Gastrocnemius medialis (tissue), 4 donors: ENCODE results near the gene SMAD6. TPM values are rescaled to one million over a fixed set of nuclear protein-coding genes. Genes with fewer than 3 reads are reported as not detected.

Source experiments
- ATAC-seq, 2 donors: fragments of 150-250 bp; one replicate each; pipeline ENCODE4 v1.9.1; 2016
- DNase-seq, 2 donors: peaks; one replicate each; pipeline ENCODE4 v3.0.0-alpha.2; 2019
- H3K27ac ChIP-seq, 4 donors: fragments of 200-600 bp; sonication (generic); 1 replicate in 1 of 4; 2 replicates in 3 of 4; pipeline ENCODE4 v1.5.1; 2016 to 2018; ENCODE audit warnings: mild to moderate bottlenecking in 2 of 4, moderate library complexity in 1 of 4
- H3K27me3 ChIP-seq, 3 donors: fragments of 200-600 bp; sonication (generic) in 2 of 3; 1 replicate in 1 of 3; 2 replicates in 2 of 3; pipeline versions ENCODE4 v1.5.1 to v1.6.0; 2016 to 2019; ENCODE audit warnings: mild to moderate bottlenecking in 1 of 3, moderate library complexity in 1 of 3
- H3K36me3 ChIP-seq, 2 donors: fragments of 200-600 bp; sonication (generic) in 1 of 2; one replicate each; pipeline ENCODE4 v1.5.1; 2017 to 2018
- H3K4me1 ChIP-seq, 2 donors: fragments of 200-600 bp; sonication (generic) in 1 of 2; one replicate each; pipeline ENCODE4 v1.5.1; 2016 to 2017; ENCODE audit warnings: mild to moderate bottlenecking in 2 of 2
- H3K4me3 ChIP-seq, 4 donors: fragments of 200-600 bp; sonication (generic) in 3 of 4; 1 replicate in 1 of 4; 2 replicates in 3 of 4; pipeline ENCODE4 v1.5.1; 2016 to 2019; ENCODE audit warnings: mild to moderate bottlenecking in 2 of 4
- H3K9me3 ChIP-seq, 3 donors: fragments of 200-600 bp; sonication (generic) in 2 of 3; 1 replicate in 1 of 3; 2 replicates in 2 of 3; pipeline ENCODE4 v1.5.1; 2016 to 2019
- POLR2A ChIP-seq, 2 donors: fragments of 450-650 bp; IDR thresholded peaks; one replicate each; pipeline ENCODE4 v1.6.1; 2017; ENCODE audit warnings: antibody characterized with exemption in 2 of 2, mild to moderate bottlenecking in 2 of 2, moderate library complexity in 2 of 2
- in situ Hi-C, 4 donors: fragments of 200-750 bp; cut with MboI; loops; one replicate each; pipeline versions ENCODE4 v1.15.0 to v1.8.0; 2017; ENCODE audit warnings: low sequenced_read_pairs in 4 of 4
- intact Hi-C: fragments of 100-400 bp; cut with DNase I; formaldehyde crosslinking; loops from one replicate; pipeline ENCODE4 v1.15.1; 2023; ENCODE audit warnings: low total_unique reads
- total RNA-seq, 4 donors: library from RNA; depleted of rRNA; stranded (reverse); fragments of >200 nt; gene quantifications; one replicate each; pipeline versions ENCODE4 v1.1.0 to v1.2.3, GENCODE V29; 2016
- TF ChIP-seq, protein P1 (sequence below), 5 experiments: fragments of 450-650 bp in 3 of 5; fragments of 200-600 bp in 2 of 5; sonication (generic) in 2 of 5; IDR thresholded peaks in 4 of 5; conservative IDR thresholded peaks in 1 of 5; 1 replicate in 4 of 5; 2 replicates in 1 of 5; pipeline ENCODE4 v1.5.1; 2016 to 2019; ENCODE audit warnings: antibody characterized with exemption in 5 of 5, mild to moderate bottlenecking in 3 of 5, moderate library complexity in 3 of 5

Gene SMAD6
- total RNA-seq, result 1 to 10 TPM; 2.2 to 3.7 (median 2.4) TPM

DNA sequence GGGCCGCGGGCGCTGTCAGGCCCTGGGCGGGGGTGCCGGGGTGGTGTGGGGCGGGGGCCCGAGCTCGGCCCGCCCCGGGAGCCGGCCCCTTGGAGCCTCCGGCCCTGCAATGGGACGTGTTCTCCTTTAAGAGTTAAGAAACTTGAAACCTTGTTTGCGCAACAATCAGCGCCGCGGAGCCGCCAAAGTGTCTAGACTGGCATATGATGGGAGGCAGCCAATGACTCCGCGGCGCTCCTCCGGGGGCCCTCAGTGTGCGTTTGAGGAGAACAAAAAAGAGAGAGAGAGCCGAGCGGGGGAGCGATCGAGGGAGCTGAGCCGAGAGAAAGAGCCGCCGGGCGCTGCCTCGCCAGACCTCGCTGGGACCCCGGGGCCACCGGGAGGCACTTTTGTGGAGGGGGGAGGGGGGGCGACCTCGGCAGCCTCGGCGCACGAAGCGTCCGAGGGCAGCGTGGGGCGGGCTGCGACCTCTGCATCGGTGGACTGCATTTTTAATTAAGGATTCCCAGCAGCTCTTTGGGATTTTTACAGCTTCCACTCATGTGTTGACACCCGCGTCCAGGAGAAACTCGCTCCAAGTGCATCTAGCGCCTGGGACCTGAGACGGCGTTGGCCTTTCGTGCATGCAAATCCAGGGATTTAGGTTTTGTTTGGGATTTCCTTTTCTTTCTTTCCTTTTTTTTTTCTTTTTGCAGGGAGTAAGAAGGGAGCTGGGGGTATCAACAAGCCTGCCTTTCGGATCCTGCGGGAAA lies at the start of gene SMAD6:
Gene SMAD6, plus strand, starts transcription at position 202 of the 752 bp plus-strand sequence. CDS start 1,023 bp downstream, outside the sequence.
- in situ Hi-C loops, result no loop called here

DNA sequence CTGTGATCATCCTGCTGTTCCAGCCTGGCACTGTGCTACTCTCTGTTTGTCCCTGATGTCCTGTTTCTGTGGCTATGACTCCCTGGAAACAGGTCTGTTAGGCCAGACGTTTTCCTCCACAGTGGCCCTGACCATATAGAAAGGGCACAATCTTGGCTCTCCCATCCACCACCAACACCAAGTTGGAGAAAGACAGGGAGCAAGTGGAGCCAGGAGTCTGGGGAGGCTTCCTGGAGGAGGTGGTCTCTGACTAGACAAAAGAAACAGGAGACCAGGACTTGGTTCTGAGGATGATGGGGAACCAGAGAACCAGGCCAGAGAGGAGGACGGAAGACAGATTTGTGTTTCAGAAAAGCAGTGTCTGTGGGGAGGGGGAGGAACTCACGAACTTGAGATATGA lies 49.2 kb upstream of the SMAD6 start:
- Histone ChIP-seq H3K4me3 (no peak overlapping the region), H3K4me1 (peaks cover 0 to 3% of the 10 kb centered on the region in 2 donors), H3K27ac (no peak overlapping the region), H3K27me3 (peaks cover 4 to 11% (median 7%) of the 10 kb centered on the region in 3 donors), H3K9me3 (no peaks in the 10 kb centered on the region), H3K36me3 (no peaks in the 10 kb centered on the region)
- intact Hi-C loops (no loop called here), in situ Hi-C loops (no loop called here)
- DNase-seq, result no peak
- no peak for TF ChIP-seq POLR2A (IDR thresholded peaks at IDR 0.05)
- TF ChIP-seq, protein P1, sequence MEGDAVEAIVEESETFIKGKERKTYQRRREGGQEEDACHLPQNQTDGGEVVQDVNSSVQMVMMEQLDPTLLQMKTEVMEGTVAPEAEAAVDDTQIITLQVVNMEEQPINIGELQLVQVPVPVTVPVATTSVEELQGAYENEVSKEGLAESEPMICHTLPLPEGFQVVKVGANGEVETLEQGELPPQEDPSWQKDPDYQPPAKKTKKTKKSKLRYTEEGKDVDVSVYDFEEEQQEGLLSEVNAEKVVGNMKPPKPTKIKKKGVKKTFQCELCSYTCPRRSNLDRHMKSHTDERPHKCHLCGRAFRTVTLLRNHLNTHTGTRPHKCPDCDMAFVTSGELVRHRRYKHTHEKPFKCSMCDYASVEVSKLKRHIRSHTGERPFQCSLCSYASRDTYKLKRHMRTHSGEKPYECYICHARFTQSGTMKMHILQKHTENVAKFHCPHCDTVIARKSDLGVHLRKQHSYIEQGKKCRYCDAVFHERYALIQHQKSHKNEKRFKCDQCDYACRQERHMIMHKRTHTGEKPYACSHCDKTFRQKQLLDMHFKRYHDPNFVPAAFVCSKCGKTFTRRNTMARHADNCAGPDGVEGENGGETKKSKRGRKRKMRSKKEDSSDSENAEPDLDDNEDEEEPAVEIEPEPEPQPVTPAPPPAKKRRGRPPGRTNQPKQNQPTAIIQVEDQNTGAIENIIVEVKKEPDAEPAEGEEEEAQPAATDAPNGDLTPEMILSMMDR (IDR thresholded peaks at IDR 0.05 in 4 of 5, conservative IDR thresholded peaks at IDR 0.05 in 1 of 5), result no peak
- no peak for ATAC-seq

More for the DNA sequence above, at the start of gene SMAD6:
- Histone ChIP-seq H3K4me1 (peaks cover 6 to 17% of the 10 kb centered on the region in 2 donors), H3K27ac (peak within 1 kb of the TSS; percentile 58 to 87 (median 84)), H3K36me3 (no peaks in the 10 kb centered on the region), H3K27me3 (peaks cover 0 to 5% (median 0%) of the 10 kb centered on the region in 3 donors), H3K4me3 (peak within 1 kb of the TSS; percentile 62 to 93 (median 84)), H3K9me3 (no peaks in the 10 kb centered on the region)
- intact Hi-C loops, result loop anchor here (1.0 to 10.0 kb wide), 3 partner anchors 71 to 317 kb away; partner anchors contain the start of gene MAP2K1
- peak; percentile 80 to 81 for ATAC-seq
- TF ChIP-seq POLR2A (IDR thresholded peaks at IDR 0.05), result peak; percentile 18 to 48
- TF ChIP-seq, protein P1 (IDR thresholded peaks at IDR 0.05 in 4 of 5, conservative IDR thresholded peaks at IDR 0.05 in 1 of 5), result no peak
- DNase-seq, result peak; percentile 78 to 94

DNA sequence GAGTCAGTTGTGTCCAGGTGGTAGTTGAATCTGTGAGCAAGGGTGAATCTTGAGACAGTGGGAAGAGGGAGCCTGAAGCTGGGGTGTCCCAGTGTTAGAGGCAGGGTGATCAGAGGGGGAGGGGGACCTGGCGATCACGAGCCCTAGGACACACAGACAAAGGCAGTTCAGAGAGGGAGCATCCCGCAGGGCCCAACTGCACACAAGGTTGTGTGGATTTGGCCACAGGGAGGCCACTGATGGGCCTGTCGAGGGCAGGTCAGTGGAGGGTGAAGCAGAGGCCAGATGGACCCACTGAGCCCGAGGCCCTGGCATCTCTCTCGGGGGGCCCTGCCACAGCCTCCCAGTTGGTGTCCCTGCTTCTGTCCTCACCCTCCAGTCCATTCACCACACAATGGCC lies 48.6 kb upstream of the SMAD6 start:
- no peak for ATAC-seq
- no peak overlapping the region for H3K4me3 ChIP-seq
- H3K4me1 ChIP-seq, result peaks cover 0 to 3% of the 10 kb centered on the region in 2 donors
- in situ Hi-C loops, result no loop called here
- TF ChIP-seq, protein P1 (IDR thresholded peaks at IDR 0.05 in 4 of 5, conservative IDR thresholded peaks at IDR 0.05 in 1 of 5), result no peak
- no peak for TF ChIP-seq POLR2A (IDR thresholded peaks at IDR 0.05)
- intact Hi-C loops, result no loop called here
- H3K36me3 ChIP-seq, result no peaks in the 10 kb centered on the region
- no peak overlapping the region for H3K27ac ChIP-seq
- H3K27me3 ChIP-seq, result peaks cover 4 to 11% (median 7%) of the 10 kb centered on the region in 3 donors
- no peak for DNase-seq
- no peaks in the 10 kb centered on the region for H3K9me3 ChIP-seq

DNA sequence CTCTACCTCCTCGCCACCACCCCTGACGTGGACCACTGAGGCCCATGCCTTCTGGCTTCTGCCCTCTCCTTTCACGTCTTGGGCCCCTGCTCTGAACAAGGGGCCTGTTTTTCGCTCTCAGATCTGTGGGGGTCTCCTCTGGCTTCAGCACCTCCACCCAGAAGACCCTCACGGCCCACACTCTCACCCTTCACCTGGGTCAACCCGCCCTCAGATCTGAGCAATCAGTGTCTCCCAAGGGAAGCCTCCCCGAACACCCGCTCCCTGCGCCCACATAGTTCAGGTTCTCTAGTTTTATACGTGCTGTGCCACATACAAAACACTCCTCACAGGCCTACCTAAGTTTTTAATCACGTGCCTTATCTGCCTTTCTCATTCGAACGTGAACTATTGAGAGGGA lies 48.2 kb upstream of the SMAD6 start:
- H3K4me3 ChIP-seq, result no peak overlapping the region
- DNase-seq (no peak), ATAC-seq (no peak)
- H3K27me3 ChIP-seq, result peaks cover 4 to 11% (median 7%) of the 10 kb centered on the region in 3 donors
- intact Hi-C loops (no loop called here), in situ Hi-C loops (no loop called here)
- TF ChIP-seq, protein P1 (IDR thresholded peaks at IDR 0.05 in 4 of 5, conservative IDR thresholded peaks at IDR 0.05 in 1 of 5), result no peak
- TF ChIP-seq POLR2A (IDR thresholded peaks at IDR 0.05), result no peak
- H3K4me1 ChIP-seq, result peaks cover 0 to 3% of the 10 kb centered on the region in 2 donors
- H3K27ac ChIP-seq, result no peak overlapping the region
- no peaks in the 10 kb centered on the region for H3K36me3 ChIP-seq
- no peaks in the 10 kb centered on the region for H3K9me3 ChIP-seq
